ENCODE results near the gene ABR.

- no peak for TF ChIP-seq CTCF (IDR thresholded peaks at IDR 0.05)
- TF ChIP-seq POLR2AphosphoS5 (IDR thresholded peaks at IDR 0.05): no peak
- no peak for TF ChIP-seq POLR2A (IDR thresholded peaks at IDR 0.05)
Observed at GRCh38 chr17:1182811-1183170, 3.0 kb upstream of the ABR start.

All from suprapubic skin (tissue), 4 donors.